Cerebellar nuclear complex (tissue), 1 donor: Measurements from ENCODE around the gene IL19.

Source experiments
- DNase-seq, 2 experiments: peaks; one replicate each; lab custom pipeline; 2025; lab: John Stamatoyannopoulos, UW

The IL19 gene

DNA sequence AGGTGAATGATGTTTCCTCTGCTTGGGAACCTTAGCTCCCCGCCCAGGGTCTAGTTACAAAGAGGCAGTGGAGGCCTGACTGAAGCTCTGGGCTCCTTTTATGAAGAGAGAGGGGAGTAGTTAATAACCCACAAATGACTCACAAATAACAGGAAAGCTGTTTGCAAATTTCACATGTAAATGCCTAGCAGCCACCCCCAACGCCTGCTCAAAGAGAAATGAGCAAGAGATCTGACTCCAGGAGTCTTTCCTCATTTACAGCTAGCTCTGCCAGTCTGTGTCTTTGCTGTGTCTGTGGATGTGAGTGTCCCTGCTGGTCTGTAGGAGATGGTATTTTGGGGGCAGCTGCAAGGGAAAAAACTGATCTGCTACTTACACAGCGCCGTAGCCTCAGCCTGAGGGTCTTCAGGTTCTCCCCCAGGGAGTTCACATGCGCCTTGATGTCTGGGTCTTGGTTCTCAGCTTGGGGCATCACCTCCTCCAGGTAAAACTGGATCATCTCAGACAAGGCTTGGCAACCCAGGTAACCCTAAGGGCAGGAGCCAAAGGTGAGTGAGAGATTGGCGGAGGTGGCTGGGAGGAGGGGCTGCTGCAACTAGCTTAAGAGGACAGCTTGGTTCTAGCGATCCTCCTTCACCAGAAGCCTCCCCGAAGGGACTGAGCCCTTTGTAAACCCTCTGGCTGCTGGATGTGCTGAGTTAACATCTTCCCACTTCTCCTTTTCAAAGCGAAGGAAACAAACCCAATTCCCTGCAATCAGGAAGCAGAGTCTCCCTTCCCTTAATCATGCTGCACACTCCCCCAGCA is at the start of gene IL19:
TSS of gene IL19 (plus strand) at position 243 of the 807 bp plus-strand sequence. CDS start 65,890 bp downstream, outside the sequence.
- DNase-seq: no peak

DNA sequence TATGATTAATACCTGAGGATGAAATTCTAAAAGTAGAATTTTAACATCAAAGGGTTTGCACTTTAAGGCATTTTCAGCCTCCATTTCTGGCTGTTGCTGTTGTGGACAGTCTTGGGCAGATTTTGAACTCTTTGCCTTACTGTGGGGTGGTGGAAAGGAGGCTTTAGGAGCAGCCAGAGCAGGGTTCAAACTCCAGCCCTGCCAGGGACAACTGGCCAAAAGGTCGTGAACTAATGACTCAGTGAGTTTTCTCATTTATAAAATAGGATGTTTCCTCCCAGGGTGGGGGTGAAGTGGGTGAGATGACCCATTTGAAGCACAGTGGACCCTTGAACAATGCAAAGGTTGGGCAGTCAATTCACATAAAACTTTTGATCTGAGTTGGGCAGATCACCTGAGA is 49.1 kb upstream of the IL19 start:
- DNase-seq: no peak

GRCh38 chr1:206722751-206723461 is 47.7 kb upstream of the IL19 start:
- DNase-seq: no peak

GRCh38 chr1:206723462-206723804 is 47.1 kb upstream of the IL19 start:
- DNase-seq: no peak

DNA sequence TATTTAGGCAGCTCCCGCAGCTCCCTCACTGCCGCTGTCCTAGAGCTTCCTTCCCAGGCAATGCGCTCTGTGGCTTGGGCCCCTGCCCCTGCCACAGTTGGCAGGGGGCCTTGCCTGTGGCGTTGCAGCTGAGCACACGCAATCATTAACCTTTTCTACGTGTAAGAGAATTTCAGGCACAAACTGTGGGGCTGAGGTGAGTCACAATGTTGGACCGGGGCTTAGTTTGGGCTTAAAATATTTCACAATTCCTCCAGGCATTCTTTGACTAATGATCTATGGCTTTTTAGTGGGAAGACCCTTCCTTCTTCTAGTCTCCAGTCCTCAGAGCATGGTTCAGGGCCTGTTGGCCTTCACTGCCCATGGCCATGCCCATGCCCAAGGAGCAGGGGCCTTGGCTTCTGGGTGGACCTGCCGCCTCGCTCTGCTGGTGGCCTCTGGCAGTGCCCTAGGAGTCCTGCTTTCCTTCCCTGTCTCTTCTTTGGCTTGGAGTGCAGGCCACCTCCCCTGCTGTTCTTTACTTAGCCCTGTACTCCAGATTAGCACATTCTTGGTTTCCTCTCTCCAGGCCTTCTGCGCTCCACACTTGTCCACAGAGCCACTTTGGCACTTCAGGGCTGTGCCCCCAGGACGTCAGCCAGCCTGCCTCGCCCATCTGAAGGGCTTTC is 46.6 kb upstream of the IL19 start:
- DNase-seq: no peak

- DNase-seq: no peak
These were observed 45.2 kb upstream of the IL19 start for GRCh38 chr1:206725109-206725963.

GRCh38 chr1:206727981-206728696 is 42.4 kb upstream of the IL19 start:
- DNase-seq: no peak

DNA sequence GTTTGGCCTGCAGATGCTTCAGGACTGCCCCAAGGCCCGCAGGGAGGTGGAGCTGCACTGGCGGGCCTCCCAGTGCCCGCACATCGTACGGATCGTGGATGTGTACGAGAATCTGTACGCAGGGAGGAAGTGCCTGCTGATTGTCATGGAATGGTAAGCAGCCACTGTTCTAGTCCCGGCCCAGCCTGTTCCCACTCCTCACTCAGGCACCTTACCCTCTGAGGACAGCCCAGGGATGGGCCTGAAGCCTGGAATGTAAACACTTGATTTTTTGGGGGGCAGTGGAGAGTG is 41.9 kb upstream of the IL19 start:
- no peak for DNase-seq

GRCh38 chr1:206729050-206729449 is 41.5 kb upstream of the IL19 start:
- DNase-seq: no peak

DNA sequence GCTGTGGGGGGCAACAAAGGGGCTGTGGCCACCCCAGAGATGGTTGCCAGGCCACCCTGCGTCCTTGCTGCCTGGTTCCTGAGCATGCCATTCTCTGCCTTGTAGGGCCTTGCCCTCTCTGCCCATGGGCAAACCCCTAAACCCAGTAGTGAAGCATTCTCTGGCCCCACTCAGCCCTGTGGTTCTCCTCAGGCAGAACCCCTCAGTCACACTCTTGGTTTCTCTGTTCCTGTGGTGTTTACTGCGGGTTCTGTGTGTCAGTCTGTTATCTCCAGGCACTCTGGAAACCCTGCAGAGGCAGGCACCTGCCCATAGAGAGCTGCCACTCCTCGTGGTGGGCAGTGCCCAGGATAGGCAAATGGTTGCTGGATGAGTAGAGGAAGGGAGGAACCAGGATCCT is 41.1 kb upstream of the IL19 start:
- no peak for DNase-seq

DNA sequence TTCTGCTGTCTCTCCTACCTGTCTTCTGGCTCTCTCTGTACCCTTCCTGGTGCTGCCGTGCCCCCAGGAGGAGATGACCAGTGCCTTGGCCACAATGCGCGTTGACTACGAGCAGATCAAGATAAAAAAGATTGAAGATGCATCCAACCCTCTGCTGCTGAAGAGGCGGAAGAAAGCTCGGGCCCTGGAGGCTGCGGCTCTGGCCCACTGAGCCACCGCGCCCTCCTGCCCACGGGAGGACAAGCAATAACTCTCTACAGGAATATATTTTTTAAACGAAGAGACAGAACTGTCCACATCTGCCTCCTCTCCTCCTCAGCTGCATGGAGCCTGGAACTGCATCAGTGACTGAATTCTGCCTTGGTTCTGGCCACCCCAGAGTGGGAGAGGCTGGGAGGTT is 38.1 kb upstream of the IL19 start:
- no peak for DNase-seq

DNA sequence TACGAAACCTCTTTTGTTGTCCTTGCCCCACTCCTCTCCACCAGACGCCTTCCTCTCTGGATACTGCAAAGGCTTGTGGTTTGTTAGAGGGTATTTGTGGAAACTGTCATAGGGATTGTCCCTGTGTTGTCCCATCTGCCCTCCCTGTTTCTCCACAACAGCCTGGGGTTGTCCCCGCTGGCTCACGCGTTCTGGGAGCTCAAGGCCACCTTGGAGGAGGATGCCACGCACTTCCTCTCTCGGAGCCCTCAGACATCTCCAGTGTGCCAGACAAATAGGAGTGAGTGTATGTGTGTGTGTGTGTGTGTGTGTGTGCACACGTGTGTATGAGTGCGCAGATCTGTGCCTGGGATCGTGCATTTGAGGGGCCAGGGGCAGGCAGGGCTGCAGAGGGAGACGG is 37.6 kb upstream of the IL19 start:
- DNase-seq: no peak

DNA sequence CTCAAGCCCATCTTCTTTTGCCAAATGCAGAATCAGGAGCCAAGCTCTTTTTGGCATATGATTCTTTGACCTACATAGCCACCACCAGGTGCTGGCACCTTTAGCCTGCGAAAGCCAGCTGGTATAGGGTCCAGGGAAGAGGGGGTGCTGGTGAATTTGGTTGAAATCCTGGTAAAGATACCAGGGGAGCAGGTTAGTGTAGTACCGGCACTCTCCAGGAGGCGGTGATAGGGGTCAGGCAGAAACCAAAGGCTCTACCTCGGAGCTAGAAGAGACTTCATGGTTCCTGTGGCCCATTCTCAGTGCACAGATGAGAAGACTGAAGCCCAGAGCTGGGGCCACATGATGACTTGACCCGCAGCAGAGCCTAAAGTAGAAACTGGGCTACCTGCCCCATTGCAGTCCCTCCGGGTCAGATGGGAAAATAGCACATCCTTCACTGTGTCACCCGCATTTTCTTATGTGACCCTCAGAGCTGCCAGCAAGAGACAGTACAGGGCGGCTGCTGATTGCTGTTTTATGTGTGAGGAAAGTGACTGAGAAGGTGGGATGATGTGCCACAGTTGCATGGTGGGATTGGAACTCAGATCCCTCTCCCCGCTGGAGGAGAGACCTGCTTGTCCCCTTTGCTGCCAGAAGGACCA is 36.0 kb upstream of the IL19 start:
- no peak for DNase-seq

DNA sequence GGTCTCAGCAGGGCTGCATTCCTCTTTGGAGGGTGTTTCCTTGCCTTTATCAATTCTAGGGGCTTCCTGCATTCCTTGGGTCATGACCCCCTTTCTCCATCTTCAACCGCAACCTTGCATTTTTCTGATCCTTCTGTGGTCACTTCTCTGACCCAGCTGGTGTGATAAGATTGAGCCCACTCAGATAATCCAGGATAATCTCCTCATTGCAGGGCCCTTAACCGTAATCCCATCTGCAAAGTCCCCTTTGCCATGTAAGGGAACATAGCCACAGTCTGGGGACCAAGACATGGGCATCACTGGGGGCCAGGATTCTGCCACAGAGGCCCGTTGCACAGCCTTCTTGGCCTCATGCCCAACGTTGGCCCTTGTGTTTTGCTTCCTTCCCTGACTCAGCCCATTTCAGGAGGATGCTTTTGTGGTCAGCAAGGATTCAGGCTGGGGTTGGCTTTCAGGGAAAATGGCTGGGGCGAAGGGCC is 35.0 kb upstream of the IL19 start:
- DNase-seq: no peak

DNA sequence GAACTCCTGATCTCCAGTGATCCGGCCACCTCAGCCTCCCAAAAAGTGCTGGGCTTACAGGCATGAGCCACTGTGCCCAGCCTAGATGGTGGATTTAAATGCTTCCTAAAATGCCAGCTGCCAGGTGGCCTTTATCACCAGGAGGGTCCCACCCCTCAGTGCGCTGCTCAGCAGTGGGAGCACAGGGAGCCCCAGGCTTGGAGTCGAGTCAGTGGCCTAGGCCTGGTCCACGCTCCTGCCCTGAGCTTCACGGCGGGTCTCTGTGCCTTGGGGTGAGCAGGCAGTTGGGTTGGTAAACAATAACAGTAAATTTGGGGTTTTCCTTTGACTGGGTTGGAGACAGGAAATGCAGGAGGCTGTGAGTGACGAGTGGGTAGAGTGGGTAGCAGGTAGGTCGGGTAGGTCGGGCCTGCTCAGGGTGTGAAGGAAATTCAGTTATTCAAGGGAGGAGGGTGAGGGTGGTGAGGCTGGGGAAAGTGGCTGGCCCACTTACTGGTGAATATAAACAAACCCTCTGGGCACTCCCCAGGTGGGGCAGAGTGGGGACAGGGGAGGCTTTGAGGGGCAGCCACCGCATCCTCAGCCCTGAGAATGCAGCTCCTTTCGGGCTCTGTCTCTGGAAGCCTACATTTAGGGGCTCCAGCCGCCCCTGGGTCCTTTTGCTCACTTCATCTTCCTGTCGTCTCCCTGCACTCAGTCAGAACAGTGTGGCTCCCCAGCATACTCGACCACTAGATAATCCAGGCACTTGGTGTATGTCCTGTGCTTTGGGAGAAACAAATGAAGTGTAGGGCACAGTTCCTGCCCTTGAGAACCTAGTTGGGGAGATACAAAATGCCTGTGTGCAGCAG is 33.5 kb upstream of the IL19 start:
- DNase-seq: no peak

DNA sequence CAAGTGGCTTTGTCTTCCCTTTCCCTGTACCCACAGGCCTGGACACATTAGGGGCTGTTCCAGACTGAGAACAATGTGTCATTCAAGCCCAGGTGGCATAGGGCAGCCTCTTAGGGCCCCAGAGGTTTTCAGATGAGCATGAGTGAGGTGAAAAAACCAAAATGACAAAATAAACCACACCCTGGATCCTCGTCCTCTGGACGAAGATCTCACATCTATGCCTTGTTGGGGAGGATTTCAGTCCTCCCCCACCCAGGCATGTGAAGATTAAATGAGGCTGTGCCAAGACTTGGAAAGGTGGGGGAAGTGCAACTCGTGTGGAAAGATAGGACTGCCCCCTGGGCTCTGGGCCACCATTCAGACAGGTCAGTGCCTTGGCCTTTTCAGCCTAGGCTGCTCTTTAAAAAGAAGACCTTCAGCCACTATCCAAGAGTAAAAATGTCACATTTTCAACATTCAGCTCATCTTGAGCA is 32.8 kb upstream of the IL19 start:
- DNase-seq: no peak

DNA sequence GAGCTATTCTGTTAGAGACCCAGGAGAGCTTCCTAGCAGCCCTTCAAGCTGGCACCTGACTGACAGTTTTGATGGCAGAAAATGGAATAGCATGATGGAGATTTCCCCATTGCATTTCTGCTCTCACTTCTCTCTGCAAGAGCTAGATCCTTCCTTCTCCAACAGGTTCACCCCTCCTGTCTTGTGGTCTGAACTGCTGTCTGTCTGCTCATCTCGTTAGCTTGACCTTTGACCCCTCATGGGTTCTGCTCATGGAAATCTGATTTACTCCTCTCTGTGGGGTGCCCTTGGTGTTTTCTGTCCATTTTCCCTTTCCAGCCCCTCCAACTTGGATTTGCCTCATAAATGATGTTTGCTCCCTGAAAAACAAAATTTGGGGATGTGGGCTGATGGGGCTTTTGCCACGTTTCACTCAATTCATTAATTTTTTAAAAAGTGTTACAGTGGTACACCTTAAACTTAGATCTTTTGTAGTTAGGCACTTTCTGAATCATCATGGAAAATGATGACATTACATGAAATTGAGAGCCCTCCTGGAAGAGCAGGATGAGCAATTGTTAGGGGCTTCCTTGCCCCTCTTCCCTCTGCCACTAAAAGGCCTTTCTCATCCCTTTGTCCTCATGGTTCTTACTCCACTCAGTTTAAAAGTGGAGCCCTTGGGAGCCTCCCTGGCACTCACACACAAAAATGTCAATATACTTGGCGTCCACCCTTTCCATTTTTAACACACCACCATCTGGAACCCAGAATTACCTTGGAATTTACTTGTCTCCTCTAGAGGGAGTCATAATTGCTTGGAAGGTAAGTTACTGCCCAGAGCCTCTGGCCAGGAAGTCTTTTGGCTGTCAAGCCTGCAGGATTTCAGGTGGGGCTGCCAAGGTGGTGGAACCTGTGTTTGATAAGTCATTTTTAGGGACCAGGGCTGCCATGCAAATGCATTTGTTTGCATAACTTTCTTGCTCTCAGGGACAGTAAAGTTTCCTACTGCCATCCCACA is 31.9 kb upstream of the IL19 start:
- peak in 1 of 2 experiments; percentile 17 for DNase-seq

GRCh38 chr1:206739411-206740076 is 31.0 kb upstream of the IL19 start:
- no peak for DNase-seq
